ENCODE measurements around the gene TAL2. TPM values are rescaled to one million over a fixed set of nuclear protein-coding genes. Genes with fewer than 3 reads are reported as not detected.

Gene TAL2
- total RNA-seq, 1 experiment from 2014 or later, result not detected

DNA sequence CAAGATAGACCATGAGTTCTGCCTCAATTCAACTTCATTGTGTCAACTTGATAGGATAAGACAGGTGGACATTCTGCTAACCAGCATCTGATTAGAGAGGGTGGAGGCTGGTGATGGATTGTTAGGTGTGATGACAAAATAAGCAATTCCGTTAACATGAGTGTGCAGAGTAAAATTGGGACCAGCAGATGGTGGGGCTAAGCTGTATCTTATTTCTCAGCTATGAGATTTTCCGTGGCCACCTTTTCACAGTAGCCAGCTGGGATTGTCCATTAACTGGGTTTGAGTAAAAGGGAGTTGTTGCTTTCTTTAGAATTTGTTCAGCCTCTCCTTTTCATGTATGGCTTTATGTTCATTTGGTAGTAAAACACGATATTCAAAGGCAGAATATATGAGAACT is 28.8 kb upstream of the TAL2 start:
- H3K27ac Mint-ChIP-seq (ENCODE audit: unreplicated experiment), result no peak overlapping the region
- no peaks in the 10 kb centered on the region for H3K27me3 Mint-ChIP-seq (ENCODE audit: unreplicated experiment)
- TF ChIP-seq, protein P1, sequence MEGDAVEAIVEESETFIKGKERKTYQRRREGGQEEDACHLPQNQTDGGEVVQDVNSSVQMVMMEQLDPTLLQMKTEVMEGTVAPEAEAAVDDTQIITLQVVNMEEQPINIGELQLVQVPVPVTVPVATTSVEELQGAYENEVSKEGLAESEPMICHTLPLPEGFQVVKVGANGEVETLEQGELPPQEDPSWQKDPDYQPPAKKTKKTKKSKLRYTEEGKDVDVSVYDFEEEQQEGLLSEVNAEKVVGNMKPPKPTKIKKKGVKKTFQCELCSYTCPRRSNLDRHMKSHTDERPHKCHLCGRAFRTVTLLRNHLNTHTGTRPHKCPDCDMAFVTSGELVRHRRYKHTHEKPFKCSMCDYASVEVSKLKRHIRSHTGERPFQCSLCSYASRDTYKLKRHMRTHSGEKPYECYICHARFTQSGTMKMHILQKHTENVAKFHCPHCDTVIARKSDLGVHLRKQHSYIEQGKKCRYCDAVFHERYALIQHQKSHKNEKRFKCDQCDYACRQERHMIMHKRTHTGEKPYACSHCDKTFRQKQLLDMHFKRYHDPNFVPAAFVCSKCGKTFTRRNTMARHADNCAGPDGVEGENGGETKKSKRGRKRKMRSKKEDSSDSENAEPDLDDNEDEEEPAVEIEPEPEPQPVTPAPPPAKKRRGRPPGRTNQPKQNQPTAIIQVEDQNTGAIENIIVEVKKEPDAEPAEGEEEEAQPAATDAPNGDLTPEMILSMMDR (IDR thresholded peaks at IDR 0.05; ENCODE audit: unreplicated experiment), result no peak
- intact Hi-C loops (cut with micrococcal nuclease; ENCODE audit: unreplicated experiment), result loop anchor here (10.0 kb wide), 1 partner anchor 61 kb away; the partner anchor contains the start of gene TMEM38B
- H3K9me3 Mint-ChIP-seq (ENCODE audit: low read depth, unreplicated experiment), result no peaks in the 10 kb centered on the region
- DNase-seq, result no peak
- no peaks in the 10 kb centered on the region for H3K4me1 Mint-ChIP-seq (ENCODE audit: low read depth, unreplicated experiment)
- CTCF ChIA-PET, result no interaction called here
- H3K4me3 Mint-ChIP-seq (ENCODE audit: low read depth, unreplicated experiment), result no peak overlapping the region
- BruUV-seq (replicated peaks), result no TSS peak
- no peaks in the 10 kb centered on the region for H3K36me3 Mint-ChIP-seq (ENCODE audit: insufficient read depth, unreplicated experiment)

DNA sequence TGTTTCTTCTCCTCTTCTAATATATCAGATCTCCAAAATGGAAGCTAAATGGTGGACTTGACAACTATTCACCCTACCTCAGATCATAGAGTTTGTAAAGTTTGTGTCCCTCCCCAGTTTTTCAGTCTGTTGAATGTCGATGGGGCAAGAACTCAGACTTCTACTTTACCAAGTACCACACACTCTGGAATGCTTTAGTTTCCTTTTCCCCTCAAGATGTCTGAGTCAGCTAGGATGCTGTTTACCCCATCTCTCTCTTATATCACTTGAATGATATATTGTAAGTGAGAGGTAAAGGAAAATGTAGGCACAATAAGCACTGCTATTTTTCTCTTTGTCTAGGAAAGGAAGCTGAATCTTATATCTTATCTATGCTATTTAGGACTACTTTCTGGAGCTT is 25.9 kb upstream of the TAL2 start:
- intact Hi-C loops (cut with micrococcal nuclease; ENCODE audit: unreplicated experiment), result loop anchor here (10.0 kb wide), 1 partner anchor 58 kb away; the partner anchor contains the start of gene TMEM38B
- no peaks in the 10 kb centered on the region for H3K27me3 Mint-ChIP-seq (ENCODE audit: unreplicated experiment)
- H3K36me3 Mint-ChIP-seq (ENCODE audit: insufficient read depth, unreplicated experiment), result no peaks in the 10 kb centered on the region
- BruUV-seq (replicated peaks), result no TSS peak
- CTCF ChIA-PET, result no interaction called here
- TF ChIP-seq, protein P1 (IDR thresholded peaks at IDR 0.05; ENCODE audit: unreplicated experiment), result no peak
- no peak overlapping the region for H3K27ac Mint-ChIP-seq (ENCODE audit: unreplicated experiment)
- no peak for DNase-seq
- no peaks in the 10 kb centered on the region for H3K9me3 Mint-ChIP-seq (ENCODE audit: low read depth, unreplicated experiment)
- no peak overlapping the region for H3K4me3 Mint-ChIP-seq (ENCODE audit: low read depth, unreplicated experiment)
- H3K4me1 Mint-ChIP-seq (ENCODE audit: low read depth, unreplicated experiment), result no peaks in the 10 kb centered on the region

DNA sequence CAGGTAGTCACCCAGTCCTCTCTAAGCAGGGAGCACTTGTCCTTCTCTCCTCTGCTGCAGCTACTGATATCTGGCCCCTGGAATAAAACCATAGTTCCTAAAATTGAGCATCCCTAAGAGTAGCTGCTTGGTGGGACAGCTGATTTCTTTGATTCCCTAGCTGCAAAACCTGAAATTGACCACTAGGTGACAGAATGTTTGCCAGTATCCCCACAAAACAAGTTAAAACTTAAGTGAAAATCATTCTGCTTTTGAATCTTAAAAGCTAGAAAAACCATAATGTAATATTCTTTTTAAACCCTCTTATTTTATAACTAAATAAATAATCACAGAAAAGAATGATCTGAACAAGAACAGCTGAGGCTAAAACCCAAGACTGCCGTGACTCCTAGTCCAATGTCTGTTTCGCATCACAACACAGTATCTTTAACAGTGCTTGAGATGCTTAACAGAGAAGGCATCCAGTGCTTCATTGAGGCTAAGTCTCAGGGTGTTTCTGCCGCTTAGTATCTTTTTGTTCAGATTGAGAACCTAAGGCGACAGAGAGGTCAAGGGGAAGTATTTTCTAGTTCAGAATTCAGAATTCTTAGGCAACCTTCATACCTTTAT is 24.4 kb upstream of the TAL2 start:
- TF ChIP-seq, protein P1 (IDR thresholded peaks at IDR 0.05; ENCODE audit: unreplicated experiment), result no peak
- intact Hi-C loops (cut with micrococcal nuclease; ENCODE audit: unreplicated experiment), result loop anchor here (10.0 kb wide), 1 partner anchor 57 kb away; the partner anchor contains the start of gene TMEM38B
- CTCF ChIA-PET, result interaction anchor here (1.0 kb wide), 1 partner anchor 81 kb away, joined by 6 read pairs; no protein-coding TSS in a partner anchor
- Mint-ChIP-seq H3K27me3 (ENCODE audit: unreplicated experiment) (no peaks in the 10 kb centered on the region), H3K27ac (ENCODE audit: unreplicated experiment) (no peak overlapping the region), H3K4me3 (ENCODE audit: low read depth, unreplicated experiment) (no peak overlapping the region), H3K9me3 (ENCODE audit: low read depth, unreplicated experiment) (no peaks in the 10 kb centered on the region), H3K4me1 (ENCODE audit: low read depth, unreplicated experiment) (no peaks in the 10 kb centered on the region), H3K36me3 (ENCODE audit: insufficient read depth, unreplicated experiment) (no peaks in the 10 kb centered on the region)
- no TSS peak for BruUV-seq (replicated peaks)
- no peak for DNase-seq

DNA sequence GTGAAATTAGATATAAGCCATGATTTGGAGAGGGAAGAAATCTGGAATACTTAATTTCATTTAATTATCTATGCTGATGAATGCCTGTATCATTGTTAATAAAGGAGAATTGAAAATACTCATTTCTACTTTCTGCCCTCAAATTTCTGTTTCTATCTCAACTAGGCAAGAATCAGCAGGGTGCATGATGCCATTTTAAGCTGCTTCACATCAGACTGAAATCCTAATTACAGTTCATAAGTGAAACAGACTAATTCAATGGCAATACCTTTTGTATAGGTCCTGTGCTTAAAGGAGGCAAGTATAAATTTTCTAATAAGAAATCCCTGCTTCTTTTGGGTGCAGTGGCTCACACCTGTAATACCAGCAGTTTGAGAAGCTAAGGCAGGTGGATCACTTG is 22.3 kb upstream of the TAL2 start:
- CTCF ChIA-PET, result no interaction called here
- Mint-ChIP-seq H3K27ac (ENCODE audit: unreplicated experiment) (no peak overlapping the region), H3K36me3 (ENCODE audit: insufficient read depth, unreplicated experiment) (no peaks in the 10 kb centered on the region), H3K4me3 (ENCODE audit: low read depth, unreplicated experiment) (no peak overlapping the region), H3K9me3 (ENCODE audit: low read depth, unreplicated experiment) (no peaks in the 10 kb centered on the region), H3K27me3 (ENCODE audit: unreplicated experiment) (no peaks in the 10 kb centered on the region), H3K4me1 (ENCODE audit: low read depth, unreplicated experiment) (no peaks in the 10 kb centered on the region)
- intact Hi-C loops (cut with micrococcal nuclease; ENCODE audit: unreplicated experiment), result loop anchor here (10.0 kb wide), 1 partner anchor 55 kb away; the partner anchor contains the start of gene TMEM38B
- BruUV-seq (replicated peaks), result no TSS peak
- TF ChIP-seq, protein P1 (IDR thresholded peaks at IDR 0.05; ENCODE audit: unreplicated experiment), result no peak
- DNase-seq, result no peak

Data from Calu3 (cell line).